Measurements from ENCODE around the gene RPS21.

Gene RPS21

GRCh38 chr20:62436692-62437091 lies 49.8 kb downstream of the RPS21 start:
- TF ChIP-seq YY1 (IDR thresholded peaks at IDR 0.05; ENCODE audit: insufficient read depth, insufficient read length) (no peak), ZNF274 (IDR thresholded peaks at IDR 0.05; ENCODE audit: low read depth, low read length) (no peak)
- peaks cover 11% of the 10 kb centered on the region for H3K27me3 ChIP-seq (ENCODE audit: insufficient read depth, insufficient read length)
- DNase-seq (ENCODE audit: low read depth, low spot score), result no peak
- H3K4me1 ChIP-seq (ENCODE audit: insufficient read depth, insufficient read length), result peaks cover 5% of the 10 kb centered on the region
- H3K4me3 ChIP-seq (ENCODE audit: insufficient read length, low read depth), result no peak overlapping the region
- H3K9me3 ChIP-seq (ENCODE audit: insufficient read depth, low read length), result no peaks in the 10 kb centered on the region
- H3K36me3 ChIP-seq (ENCODE audit: insufficient read depth, insufficient read length, low read length), result no peaks in the 10 kb centered on the region
- no peak overlapping the region for H3K9ac ChIP-seq (ENCODE audit: insufficient read length, low read depth)

DNA sequence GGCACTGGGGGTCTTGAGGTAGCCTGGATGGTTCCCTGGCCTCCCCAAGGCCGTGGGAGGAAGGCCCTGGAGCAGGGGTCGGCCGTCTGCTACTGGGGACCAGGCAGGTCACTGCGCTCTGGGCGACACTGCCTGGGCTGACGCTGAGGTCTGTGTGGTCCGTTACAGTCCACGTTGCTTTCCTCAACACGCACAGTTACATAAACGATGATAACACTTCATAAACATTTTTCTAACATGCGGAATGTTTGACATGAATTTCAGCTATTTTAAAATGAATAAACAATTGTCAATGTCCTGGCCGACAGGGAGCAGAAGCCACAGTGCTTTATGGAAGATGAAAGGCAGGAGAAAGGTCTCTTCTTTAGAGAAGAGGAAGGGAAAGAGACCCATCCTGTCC lies 50.6 kb downstream of the RPS21 start:
- no peaks in the 10 kb centered on the region for H3K9me3 ChIP-seq (ENCODE audit: insufficient read depth, low read length)
- no peak overlapping the region for H3K9ac ChIP-seq (ENCODE audit: insufficient read length, low read depth)
- no peaks in the 10 kb centered on the region for H3K36me3 ChIP-seq (ENCODE audit: insufficient read depth, insufficient read length, low read length)
- TF ChIP-seq ZNF274 (IDR thresholded peaks at IDR 0.05; ENCODE audit: low read depth, low read length) (no peak), SUZ12 (IDR thresholded peaks at IDR 0.05; ENCODE audit: extremely low read depth, insufficient read depth, insufficient read length) (no peak), YY1 (IDR thresholded peaks at IDR 0.05; ENCODE audit: insufficient read depth, insufficient read length) (no peak)
- H3K4me3 ChIP-seq (ENCODE audit: insufficient read length, low read depth), result no peak overlapping the region
- no peak for DNase-seq (ENCODE audit: low read depth, low spot score)
- H3K4me1 ChIP-seq (ENCODE audit: insufficient read depth, insufficient read length), result peaks cover 8% of the 10 kb centered on the region
- peaks cover 11% of the 10 kb centered on the region for H3K27me3 ChIP-seq (ENCODE audit: insufficient read depth, insufficient read length)

- Histone ChIP-seq H3K4me3 (ENCODE audit: insufficient read length, low read depth) (no peak overlapping the region), H3K36me3 (ENCODE audit: insufficient read depth, insufficient read length, low read length) (no peaks in the 10 kb centered on the region), H3K9ac (ENCODE audit: insufficient read length, low read depth) (no peak overlapping the region), H3K9me3 (ENCODE audit: insufficient read depth, low read length) (no peaks in the 10 kb centered on the region), H3K27me3 (ENCODE audit: insufficient read depth, insufficient read length) (peaks cover 11% of the 10 kb centered on the region), H3K4me1 (ENCODE audit: insufficient read depth, insufficient read length) (peaks cover 8% of the 10 kb centered on the region)
- no peak for TF ChIP-seq ZNF274 (IDR thresholded peaks at IDR 0.05; ENCODE audit: low read depth, low read length)
- TF ChIP-seq YY1 (IDR thresholded peaks at IDR 0.05; ENCODE audit: insufficient read depth, insufficient read length), result no peak
- no peak for DNase-seq (ENCODE audit: low read depth, low spot score)
Observed at GRCh38 chr20:62437927-62438326, 51.0 kb downstream of the RPS21 start.

Data from NT2/D1 (cell line).